ENCODE results near the gene OR52W1. TPM values are rescaled to one million over a fixed set of nuclear protein-coding genes. Genes with fewer than 3 reads are reported as not detected.

The OR52W1 gene
- total and polyA plus RNA-seq, 3 donors (not counting 1 experiment from before 2014, with no cell fraction given): not detected

Other genes with a start within 250 kb of the OR52W1 start
- gene OR56A5, start 230.7 kb upstream of the OR52W1 start, total RNA-seq: not detected
- not detected for gene OR56A5, start 230.7 kb upstream of the OR52W1 start, polyA plus RNA-seq
- not detected for gene OR52L1, start 212.2 kb upstream of the OR52W1 start, total RNA-seq
- not detected for gene OR52L1, start 212.2 kb upstream of the OR52W1 start, polyA plus RNA-seq
- gene OR56A4, start 192.3 kb upstream of the OR52W1 start, total RNA-seq: not detected
- not detected for gene OR56A4, start 192.3 kb upstream of the OR52W1 start, polyA plus RNA-seq
- gene OR56A1, start 168.5 kb upstream of the OR52W1 start, total RNA-seq: not detected
- gene OR56A1, start 168.5 kb upstream of the OR52W1 start, polyA plus RNA-seq: not detected
- gene OR56B4, start 91.5 kb upstream of the OR52W1 start, total RNA-seq: not detected
- gene OR56B4, start 91.5 kb upstream of the OR52W1 start, polyA plus RNA-seq: not detected
- under 1 TPM in 1 of 2 donors, not detected in 1; 0.17 TPM for gene OR52B2, start 28.9 kb upstream of the OR52W1 start, total RNA-seq
- gene OR52B2, start 28.9 kb upstream of the OR52W1 start, polyA plus RNA-seq: not detected
- gene C11orf42, start 6.3 kb downstream of the OR52W1 start, total RNA-seq: not detected
- not detected for gene C11orf42, start 6.3 kb downstream of the OR52W1 start, polyA plus RNA-seq
- 10 to 100 TPM; 24.4 to 29.7 TPM for gene FHIP1B, start 35.4 kb downstream of the OR52W1 start, total RNA-seq
- 17.1 TPM for gene FHIP1B, start 35.4 kb downstream of the OR52W1 start, polyA plus RNA-seq
- gene CNGA4, start 39.9 kb downstream of the OR52W1 start, total RNA-seq: under 1 TPM; 0.17 to 0.38 TPM
- 0.06 TPM for gene CNGA4, start 39.9 kb downstream of the OR52W1 start, polyA plus RNA-seq
- gene CCKBR, start 60.6 kb downstream of the OR52W1 start, total RNA-seq: not detected
- gene CCKBR, start 60.6 kb downstream of the OR52W1 start, polyA plus RNA-seq: not detected
- 100 to 1,000 TPM in 1 of 2 donors, 10 to 100 TPM in 1; 47.7 to 117 TPM for gene CAVIN3, start 121.3 kb downstream of the OR52W1 start, total RNA-seq
- gene CAVIN3, start 121.3 kb downstream of the OR52W1 start, polyA plus RNA-seq: 108 TPM
- 10 to 100 TPM; 17.0 to 24.1 TPM for gene SMPD1, start 191.2 kb downstream of the OR52W1 start, total RNA-seq
- 15.5 TPM for gene SMPD1, start 191.2 kb downstream of the OR52W1 start, polyA plus RNA-seq
- gene APBB1, start 219.9 kb downstream of the OR52W1 start, total RNA-seq: 10 to 100 TPM; 16.9 to 22.5 TPM
- gene APBB1, start 219.9 kb downstream of the OR52W1 start, polyA plus RNA-seq: 7.0 TPM
- gene HPX, start 241.8 kb downstream of the OR52W1 start, total RNA-seq: 1 to 10 TPM in 1 of 2 donors, under 1 TPM in 1; 0.83 to 2.0 TPM
- gene HPX, start 241.8 kb downstream of the OR52W1 start, polyA plus RNA-seq: 0.53 TPM